Ovary (tissue), 3 donors: ENCODE results near the gene GRK1.

Experiments
- POLR2A ChIP-seq: fragments of 450-650 bp; IDR thresholded peaks from one replicate; pipeline ENCODE4 v1.6.1; 2017; ENCODE audit warnings: antibody characterized with exemption, mild to moderate bottlenecking, moderate library complexity
- TF ChIP-seq, protein P1 (sequence below), 3 donors: fragments of 450-650 bp in 2 of 3; fragments of 200-600 bp in 1 of 3; IDR thresholded peaks; one replicate each; pipeline versions ENCODE4 v1.5.1 to v1.8.0; 2016 to 2022; ENCODE audit warnings: antibody characterized with exemption in 3 of 3, mild to moderate bottlenecking in 1 of 3
- donor health status: DM: no; HTN: no; CAD: no.

DNA sequence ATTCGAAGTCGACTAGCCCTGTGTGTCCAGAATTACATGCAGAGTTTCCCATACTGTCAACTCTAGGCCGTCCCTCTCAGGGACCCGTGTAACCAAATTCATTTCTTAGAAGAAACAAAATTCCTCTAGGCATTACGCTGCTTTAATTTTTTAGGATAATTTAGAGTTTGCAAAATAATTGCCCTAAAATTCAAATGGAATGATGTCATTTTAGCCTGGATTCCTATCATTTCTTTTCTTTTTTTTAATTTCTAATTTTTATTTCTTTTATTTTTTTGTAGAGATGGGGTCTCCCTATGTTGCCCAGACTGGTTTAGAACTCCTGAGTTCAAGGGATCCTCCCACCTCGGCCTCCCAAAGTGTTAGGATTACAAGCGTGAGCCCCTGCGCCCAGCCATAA is 7.7 kb upstream of the GRK1 start:
- TF ChIP-seq, protein P1, sequence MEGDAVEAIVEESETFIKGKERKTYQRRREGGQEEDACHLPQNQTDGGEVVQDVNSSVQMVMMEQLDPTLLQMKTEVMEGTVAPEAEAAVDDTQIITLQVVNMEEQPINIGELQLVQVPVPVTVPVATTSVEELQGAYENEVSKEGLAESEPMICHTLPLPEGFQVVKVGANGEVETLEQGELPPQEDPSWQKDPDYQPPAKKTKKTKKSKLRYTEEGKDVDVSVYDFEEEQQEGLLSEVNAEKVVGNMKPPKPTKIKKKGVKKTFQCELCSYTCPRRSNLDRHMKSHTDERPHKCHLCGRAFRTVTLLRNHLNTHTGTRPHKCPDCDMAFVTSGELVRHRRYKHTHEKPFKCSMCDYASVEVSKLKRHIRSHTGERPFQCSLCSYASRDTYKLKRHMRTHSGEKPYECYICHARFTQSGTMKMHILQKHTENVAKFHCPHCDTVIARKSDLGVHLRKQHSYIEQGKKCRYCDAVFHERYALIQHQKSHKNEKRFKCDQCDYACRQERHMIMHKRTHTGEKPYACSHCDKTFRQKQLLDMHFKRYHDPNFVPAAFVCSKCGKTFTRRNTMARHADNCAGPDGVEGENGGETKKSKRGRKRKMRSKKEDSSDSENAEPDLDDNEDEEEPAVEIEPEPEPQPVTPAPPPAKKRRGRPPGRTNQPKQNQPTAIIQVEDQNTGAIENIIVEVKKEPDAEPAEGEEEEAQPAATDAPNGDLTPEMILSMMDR (IDR thresholded peaks at IDR 0.05): no peak
- no peak for TF ChIP-seq POLR2A
